Tibial nerve (tissue), 3 donors: Measurements from ENCODE around the gene ABCC10.

Experiments
- CTCF ChIP-seq, 5 experiments: fragments of 200-600 bp in 3 of 5; fragments of 450-650 bp in 2 of 5; sonication (generic) in 3 of 5; IDR thresholded peaks; one replicate each; pipeline ENCODE4 v1.5.1; 2016 to 2019; ENCODE audit warnings: antibody characterized with exemption in 5 of 5, mild to moderate bottlenecking in 3 of 5, moderate library complexity in 2 of 5
- POLR2A ChIP-seq, 2 donors: fragments of 450-650 bp; IDR thresholded peaks; one replicate each; pipeline ENCODE4 v1.6.1; 2017; ENCODE audit warnings: antibody characterized with exemption in 2 of 2, mild to moderate bottlenecking in 2 of 2, moderate library complexity in 2 of 2

- TF ChIP-seq CTCF (IDR thresholded peaks at IDR 0.05) (no peak), POLR2A (IDR thresholded peaks at IDR 0.05) (no peak)
These were observed 70.3 kb downstream of the ABCC10 start for GRCh38 chr6:43497689-43498088.
